ENCODE results near the gene LDHA.
"Not testable (repeated sequence)": the region's sequence is repeated elsewhere in the genome, so short reads cannot be mapped to it uniquely, and the experiment has no call there.

LDHA gene

DNA sequence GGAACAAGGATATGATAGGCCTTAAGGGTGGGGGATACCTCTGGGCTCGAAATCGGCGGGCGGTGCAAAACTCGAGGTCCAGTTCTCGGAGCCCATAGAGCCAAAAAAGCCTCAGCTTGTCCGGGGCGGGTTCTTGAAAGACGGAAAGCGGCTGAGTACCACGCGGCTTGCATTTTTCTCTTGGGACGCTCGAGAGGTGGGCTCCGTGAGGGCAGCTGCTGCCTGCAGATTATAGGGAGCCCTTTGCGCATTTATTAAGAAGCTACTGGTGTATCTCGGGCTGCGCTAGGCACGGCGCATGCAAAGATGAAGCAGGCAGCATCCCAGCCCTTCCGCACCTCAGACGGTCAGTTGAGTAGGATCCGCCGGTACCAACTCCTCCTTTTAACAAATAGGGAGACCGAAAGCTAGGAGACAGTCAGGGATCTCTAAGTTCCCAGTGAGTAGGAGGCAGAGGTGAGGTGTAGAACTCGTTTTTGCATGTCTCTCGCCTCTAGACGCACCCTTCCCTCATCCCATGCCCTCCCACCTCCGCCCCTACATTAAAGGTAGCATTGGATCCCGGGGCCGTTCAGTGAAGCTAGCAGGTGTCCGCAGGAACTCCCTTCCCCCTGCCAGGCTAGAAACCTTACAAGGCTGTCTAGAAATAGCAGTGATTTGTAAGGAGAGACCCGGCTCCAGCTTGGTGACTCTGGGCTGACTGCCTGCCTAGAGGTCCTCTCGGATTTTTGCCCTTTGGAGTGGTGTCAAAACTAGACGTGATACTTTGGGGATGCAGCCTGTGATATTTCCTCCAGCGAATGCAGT, 768 bp downstream of the LDHA start:
- FAIRE-seq = no peak

DNA sequence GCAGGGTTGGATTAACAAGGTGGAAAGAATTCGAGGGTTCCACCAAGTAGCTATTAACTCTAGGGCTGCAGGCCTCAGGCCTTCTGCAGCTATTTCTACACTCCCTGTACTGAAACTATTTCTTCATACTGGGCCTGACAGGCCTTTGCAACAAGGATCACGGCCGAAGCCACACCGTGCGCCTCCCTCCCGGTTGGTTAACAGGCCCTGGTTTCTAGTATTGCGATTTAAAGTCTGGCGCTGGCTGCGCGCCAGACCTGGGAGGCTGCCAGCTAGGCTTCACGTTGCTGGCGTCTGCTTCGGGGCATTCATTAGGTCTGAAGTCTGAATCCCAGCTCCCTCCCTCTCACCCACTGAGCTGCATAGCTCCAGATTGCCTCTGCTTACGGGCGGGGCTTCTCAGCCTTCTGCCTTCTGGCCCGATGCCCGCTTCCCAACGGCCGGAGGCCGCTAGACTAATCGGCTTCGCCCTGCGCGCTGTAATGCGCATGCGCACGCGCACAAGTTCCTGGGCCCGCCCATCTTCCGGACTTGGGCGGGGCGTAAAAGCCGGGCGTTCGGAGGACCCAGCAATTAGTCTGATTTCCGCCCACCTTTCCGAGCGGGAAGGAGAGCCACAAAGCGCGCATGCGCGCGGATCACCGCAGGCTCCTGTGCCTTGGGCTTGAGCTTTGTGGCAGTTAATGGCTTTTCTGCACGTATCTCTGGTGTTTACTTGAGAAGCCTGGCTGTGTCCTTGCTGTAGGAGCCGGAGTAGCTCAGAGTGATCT, 1.6 kb downstream of the LDHA start:
- FAIRE-seq = peak; percentile 87

DNA sequence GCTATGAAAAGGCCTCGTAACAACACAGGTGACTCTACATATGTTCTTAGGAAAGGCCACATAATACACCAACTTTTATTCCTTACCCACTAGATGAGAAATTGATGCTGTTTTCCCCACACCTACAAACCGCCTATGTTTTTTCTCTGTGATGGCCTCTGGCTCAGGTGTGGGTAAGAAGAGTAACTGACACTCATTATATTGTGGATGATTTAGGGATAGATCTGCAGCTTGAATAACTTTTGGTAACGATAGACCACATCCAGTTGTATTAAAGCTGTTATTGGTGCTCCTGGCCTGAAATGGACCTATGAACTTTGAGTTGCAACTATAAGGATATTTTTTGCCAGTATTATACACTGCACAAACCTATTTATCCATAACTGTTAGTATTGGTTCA, 3.6 kb downstream of the LDHA start:
- no peak for FAIRE-seq

DNA sequence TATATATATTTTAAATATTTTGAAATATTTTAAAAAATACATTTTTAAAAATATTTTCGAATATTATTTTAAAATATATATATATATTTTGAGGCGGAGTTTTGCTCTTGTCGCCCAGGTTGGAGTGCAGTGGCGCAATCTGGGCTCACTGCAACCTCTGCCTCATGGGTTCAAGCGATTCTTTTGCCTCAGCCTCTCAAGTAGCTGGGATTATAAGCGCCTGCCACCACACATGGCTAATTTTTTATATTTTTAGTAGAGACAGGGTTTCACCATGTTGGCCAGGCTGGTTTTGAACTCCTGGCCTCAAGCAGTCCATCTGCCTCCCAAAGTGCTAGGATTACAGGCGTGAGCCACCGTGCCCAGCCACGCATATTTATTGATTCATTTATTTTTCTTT, 6.7 kb downstream of the LDHA start:
- not testable (repeated sequence) for FAIRE-seq

DNA sequence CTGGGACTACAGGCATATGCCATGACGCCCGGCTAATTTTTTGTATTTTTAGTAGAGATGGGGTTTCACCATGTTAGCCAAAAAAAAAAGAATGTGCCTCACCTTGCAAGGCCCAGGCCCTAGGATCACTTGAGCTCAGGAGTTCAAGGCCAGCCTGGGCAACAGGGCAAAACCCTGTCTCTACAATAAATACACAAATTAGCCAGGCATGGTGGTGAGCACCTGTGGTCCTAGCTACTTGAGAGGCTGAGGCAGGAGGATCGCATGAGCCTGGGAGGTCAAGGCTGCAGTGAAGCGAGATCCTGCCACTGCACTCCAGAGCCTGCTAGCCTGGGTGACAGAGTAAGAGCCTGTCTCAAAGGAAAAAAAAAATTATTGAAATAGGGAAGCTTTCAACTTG, 9.7 kb downstream of the LDHA start:
- no peak for FAIRE-seq

DNA sequence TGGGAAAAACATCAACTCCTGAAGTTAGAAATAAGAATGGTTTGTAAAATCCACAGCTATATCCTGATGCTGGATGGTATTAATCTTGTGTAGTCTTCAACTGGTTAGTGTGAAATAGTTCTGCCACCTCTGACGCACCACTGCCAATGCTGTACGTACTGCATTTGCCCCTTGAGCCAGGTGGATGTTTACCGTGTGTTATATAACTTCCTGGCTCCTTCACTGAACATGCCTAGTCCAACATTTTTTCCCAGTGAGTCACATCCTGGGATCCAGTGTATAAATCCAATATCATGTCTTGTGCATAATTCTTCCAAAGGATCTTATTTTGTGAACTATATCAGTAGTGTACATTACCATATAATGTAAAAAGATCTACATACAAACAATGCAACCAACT, 13.0 kb downstream of the LDHA start:
- FAIRE-seq = not testable (repeated sequence)

DNA sequence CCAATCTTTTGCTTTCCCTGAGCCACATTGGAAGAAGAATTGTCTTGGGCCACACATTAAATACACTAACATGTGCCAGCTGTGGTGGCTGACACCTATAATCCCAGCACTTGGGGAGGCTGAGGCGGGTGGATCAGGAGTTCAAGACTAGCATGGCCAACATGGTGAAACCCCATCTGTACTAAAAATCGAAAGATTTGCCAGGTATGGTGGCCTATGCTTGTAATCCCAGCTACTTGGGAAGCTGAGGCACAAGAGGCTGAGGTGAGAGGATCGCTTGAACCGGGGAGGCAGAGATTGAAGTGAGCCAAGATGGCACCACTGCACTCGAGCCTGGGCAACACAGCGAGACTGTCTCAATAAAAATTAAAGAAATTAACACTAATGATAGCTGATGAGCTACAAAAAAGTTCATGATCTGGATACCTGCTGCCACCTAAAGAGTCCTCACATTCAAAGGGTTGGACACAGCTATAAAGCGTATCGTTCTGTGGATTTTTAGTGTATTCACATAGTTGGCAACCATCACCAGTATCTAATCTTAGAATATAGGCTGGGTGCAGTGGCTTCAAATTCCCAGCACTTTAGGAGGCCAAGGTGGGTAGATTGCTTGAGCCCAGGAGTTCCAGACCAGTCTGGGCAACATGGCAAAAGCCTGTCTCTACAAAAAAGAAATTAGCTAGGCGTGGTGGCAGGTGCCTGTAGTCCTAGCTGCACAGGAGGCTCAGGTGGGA, 14.4 kb downstream of the LDHA start:
- no peak for FAIRE-seq

DNA sequence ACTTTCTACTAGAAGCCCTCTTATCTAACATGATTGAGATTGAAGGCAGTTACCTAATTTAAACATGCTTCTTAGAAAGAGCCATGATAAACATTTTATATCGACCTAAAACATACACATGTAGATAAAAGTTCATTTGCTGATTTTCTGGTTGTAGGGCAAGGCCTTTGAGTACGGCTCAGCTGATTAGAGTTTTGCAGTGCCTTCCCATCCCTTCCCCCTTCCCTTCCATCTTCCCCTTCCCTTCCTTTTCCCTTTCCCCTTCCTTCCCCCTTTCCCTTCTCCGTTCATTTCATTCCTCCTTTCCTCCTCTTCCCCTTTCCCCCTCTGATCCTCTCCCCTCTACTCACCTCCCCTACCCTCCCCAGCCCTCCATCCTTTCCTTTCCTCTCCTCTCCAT, 22.1 kb downstream of the LDHA start:
- no peak for FAIRE-seq

DNA sequence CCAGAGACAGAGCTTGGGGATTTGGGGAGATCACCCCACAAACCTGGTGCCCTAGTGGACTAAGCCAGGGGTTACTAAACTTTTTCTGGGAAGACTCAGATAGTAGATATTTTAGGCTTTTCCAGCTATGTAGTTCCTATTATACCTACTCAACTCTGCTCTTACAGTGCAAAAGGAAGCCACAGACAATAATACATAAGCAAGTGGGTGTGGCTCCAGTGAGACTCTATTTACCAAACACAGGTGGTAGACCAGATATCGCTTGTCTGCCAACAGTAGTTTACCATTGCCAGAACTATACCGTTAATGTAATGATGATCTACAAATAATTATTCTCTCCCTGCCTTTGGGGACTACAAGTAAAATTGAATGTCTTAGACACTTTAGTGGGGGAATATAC, 24.7 kb downstream of the LDHA start:
- FAIRE-seq = no peak

DNA sequence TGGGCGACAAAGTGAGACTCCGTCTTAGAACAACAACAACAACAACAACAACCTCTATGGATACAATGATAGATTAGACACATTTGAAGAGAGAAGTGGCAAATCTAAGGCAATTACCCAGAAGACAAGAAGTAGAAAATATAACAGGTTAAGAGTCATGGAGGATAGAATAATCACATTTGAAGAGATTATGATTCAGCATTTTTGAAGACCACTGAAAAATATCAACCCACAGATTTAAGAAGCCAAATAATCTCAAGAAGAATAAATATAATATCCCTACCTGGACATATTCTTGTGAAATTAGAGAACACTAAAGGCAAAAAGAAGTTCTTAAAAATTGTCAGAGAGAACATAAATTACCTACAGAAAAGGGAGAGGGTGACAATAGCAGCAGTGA, 25.7 kb downstream of the LDHA start:
- FAIRE-seq = no peak

DNA sequence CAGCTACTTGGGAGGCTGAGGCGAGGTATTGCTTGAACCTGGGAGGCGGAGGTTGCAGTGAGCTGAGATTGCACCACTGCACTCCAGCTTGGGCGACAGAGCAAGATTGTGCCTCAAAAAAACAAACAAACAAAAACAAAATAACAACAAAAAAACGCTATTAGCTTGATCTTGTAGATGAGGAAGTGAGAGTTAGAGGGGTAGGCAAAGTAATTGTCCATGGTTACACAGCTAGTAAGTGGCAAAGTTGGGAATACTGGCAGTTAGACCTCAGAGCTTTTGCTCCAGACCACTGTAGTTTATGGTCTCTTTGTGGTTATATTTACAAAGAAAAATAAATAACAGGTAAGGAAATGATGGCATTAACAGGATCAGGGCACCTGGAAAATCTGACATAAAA, 32.9 kb downstream of the LDHA start:
- no peak for FAIRE-seq

DNA sequence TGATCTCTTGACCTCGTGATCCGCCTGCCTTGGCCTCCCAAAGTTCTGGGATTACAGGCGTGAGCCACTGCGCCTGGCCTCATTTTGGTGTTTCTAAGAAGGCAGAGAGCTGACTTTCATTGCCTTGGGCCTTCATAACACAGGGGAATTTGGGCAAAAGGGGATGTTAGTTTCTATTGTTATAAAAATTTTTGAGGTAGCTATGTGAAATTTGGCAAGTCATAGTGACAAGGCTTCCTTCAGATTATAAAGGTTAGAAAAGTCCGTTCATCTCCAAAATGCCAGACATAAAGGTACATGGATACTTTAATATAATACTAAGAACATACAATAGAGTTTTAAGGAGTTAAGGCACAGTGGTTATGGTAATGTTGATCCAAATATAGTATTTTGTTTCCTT, 35.0 kb downstream of the LDHA start:
- no peak for FAIRE-seq

DNA sequence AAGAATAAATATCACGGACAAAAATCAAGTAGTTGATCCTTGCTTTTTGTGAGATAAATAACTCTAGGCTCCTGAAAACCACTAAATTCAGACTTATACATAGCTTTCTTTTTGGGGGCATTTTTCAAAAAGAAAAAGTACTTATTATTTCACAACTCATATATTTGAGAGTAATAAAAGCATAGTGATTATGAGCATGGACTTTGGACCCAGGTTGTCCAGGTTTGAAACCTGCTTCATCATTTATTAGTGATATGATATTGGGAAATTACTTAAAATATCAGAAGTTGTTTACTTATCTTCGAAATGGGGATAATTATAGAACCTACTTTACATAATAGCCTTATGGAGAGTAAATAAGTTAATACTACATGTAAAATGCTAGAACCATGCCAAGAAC, 44.3 kb downstream of the LDHA start:
- no peak for FAIRE-seq

DNA sequence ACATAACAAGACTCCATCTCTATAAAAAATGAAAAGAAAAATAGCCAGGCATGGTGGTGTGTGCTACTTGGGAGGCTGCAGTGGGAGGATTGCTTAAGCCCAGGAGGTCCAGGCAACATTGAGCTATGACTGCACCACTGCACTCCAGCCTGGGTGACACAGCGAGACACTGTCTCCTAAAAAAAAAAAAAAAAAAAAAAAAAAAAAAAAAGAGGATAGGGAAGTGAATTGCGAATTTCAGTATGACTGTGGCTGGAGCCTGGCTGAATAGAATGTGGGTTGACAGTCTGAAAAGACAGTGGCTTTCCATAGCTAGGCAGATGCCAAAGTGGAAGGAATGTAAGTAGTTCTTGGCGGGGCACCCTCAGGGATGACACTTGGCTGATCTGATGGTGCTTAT, 54.9 kb downstream of the LDHA start:
- no peak for FAIRE-seq

DNA sequence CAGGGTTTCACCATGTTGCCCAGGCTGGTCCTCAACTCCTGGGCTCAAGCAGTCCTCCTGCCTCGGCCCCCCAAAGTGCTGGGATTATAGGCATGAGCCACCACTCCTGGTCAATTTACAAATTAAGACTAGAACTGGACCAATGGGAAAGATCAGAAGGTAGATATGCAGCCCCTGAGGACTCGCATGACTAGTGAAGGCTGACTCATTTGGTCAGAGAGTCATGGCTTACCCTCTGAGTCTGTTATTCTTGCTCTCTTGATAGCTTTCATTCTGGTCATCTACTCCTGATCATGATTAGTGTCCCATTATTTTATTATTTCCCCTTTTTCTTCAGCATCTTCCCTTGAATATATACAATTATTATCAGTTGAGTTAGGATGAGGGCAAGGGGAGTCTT, 58.6 kb downstream of the LDHA start:
- FAIRE-seq = no peak

DNA sequence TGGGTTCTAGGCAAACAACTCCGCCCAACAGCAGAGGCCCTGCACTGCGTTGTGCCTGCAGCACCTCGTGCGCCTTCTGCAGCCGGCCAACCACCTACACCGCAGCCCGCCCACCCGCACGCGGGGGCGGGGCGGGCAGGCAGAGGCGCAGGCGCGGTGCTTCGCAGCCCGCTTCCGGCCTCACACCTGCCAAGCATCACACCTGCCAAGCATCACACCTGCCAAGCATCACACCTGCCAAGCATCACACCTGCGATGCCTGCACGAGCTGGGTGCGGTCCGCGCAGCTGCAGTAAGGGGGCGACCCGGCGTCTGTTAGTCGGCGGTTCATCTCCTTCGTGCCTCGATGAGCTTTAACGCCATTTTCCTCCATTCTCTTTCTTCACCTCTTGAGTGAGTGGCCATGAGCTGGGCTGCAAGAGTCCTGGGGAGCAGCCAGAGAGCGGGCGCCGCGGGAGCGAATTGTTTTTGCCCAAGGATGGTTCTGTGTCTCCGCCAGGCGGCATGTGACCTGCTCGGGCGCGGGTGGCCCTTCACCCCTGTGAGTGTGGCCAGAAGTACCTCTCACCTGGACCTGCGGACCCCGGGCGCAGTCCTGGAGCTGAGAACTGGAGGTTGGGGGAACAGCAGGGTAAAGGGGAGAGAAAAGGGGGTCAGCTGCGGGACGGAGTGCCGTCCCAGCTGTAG, 61.5 kb downstream of the LDHA start, which contains the start of gene LDHAL6A:
LDHAL6A (plus strand) TSS at position 171 of the 687 bp plus-strand sequence. CDS start 825 bp downstream, outside the sequence.
- no peak for FAIRE-seq

DNA sequence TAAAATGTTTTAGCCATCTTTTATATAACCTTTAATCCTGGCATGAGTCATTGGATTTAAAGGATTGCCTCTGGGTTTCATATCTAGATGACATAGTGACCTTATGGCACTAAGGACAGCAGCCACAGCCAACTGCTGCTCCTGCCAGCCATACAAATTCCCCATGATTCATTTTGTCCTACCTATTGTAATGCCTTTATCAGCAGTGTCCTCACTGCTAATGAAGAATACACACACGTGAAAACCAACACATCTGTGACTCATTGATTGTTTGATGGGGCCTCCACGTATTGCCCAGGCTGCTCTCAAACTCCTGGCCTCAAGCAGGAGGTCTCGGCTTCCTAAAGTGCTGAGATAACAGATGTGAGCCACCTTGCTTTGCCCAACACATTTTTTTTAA, 63.1 kb downstream of the LDHA start:
- no peak for FAIRE-seq

Data from TTC549 (cell line).